Measurements from ENCODE around the gene CHIT1. TPM values are rescaled to one million over a fixed set of nuclear protein-coding genes. Genes with fewer than 3 reads are reported as not detected.

The CHIT1 gene
- total RNA-seq, 1 experiment from 2014 or later, result not detected

- no peaks in the 10 kb centered on the region for H3K9me3 ChIP-seq (ENCODE audit: control insufficient read depth, insufficient read depth, low read depth, low read length)
- TF ChIP-seq POLR2AphosphoS5 (IDR thresholded peaks at IDR 0.05; ENCODE audit: low read depth, low read length), result no peak
- TF ChIP-seq SIN3A (IDR thresholded peaks at IDR 0.05; ENCODE audit: borderline replicate concordance, insufficient read depth, low read depth, low read length), result no peak
- no peak for TF ChIP-seq REST (IDR thresholded peaks at IDR 0.05; ENCODE audit: insufficient read depth in 1 of 2, low read depth in 2 of 2, low read length in 1 of 2)
- no peak for TF ChIP-seq TCF7L2 (IDR thresholded peaks at IDR 0.05; ENCODE audit: low read depth, low read length)
- TF ChIP-seq CTCF (IDR thresholded peaks at IDR 0.05), result no peak
- ChIA-PET CTCF (no interaction called here), POLR2A (no interaction called here)
- H3K27ac ChIP-seq (ENCODE audit: low read length), result no peak overlapping the region
- no peaks in the 10 kb centered on the region for H3K36me3 ChIP-seq (ENCODE audit: control insufficient read depth, insufficient read depth, low read length)
- in situ Hi-C loops (cut with HindIII; ENCODE audit: low pct_unique_long_range_greater_than_20kb, low sequenced_read_pairs) (no loop called here), intact Hi-C loops (cut with micrococcal nuclease; ENCODE audit: unreplicated experiment) (no loop called here)
- H3K27me3 ChIP-seq (ENCODE audit: control insufficient read depth, insufficient read depth, low read length), result no peaks in the 10 kb centered on the region
- no TSS peak for BruUV-seq (replicated peaks)
- H3K4me3 ChIP-seq (ENCODE audit: low read depth in 2 of 2, low read length in 2 of 2), result no peak overlapping the region
- DNase-seq (ENCODE audit: low read depth, low spot score) (no peak), ATAC-seq (no peak)
- H3K4me1 ChIP-seq (ENCODE audit: control insufficient read depth, insufficient read depth, low read length), result no peaks in the 10 kb centered on the region
Observed at GRCh38 chr1:203176273-203177035, 53.0 kb downstream of the CHIT1 start.

- Histone ChIP-seq H3K36me3 (ENCODE audit: control insufficient read depth, insufficient read depth, low read length) (no peaks in the 10 kb centered on the region), H3K4me3 (ENCODE audit: low read depth in 2 of 2, low read length in 2 of 2) (no peak overlapping the region), H3K4me1 (ENCODE audit: control insufficient read depth, insufficient read depth, low read length) (no peaks in the 10 kb centered on the region), H3K27ac (ENCODE audit: low read length) (no peak overlapping the region), H3K9me3 (ENCODE audit: control insufficient read depth, insufficient read depth, low read depth, low read length) (no peaks in the 10 kb centered on the region), H3K27me3 (ENCODE audit: control insufficient read depth, insufficient read depth, low read length) (no peaks in the 10 kb centered on the region)
- no peak for TF ChIP-seq POLR2AphosphoS5 (IDR thresholded peaks at IDR 0.05; ENCODE audit: low read depth, low read length)
- no peak for TF ChIP-seq REST (IDR thresholded peaks at IDR 0.05; ENCODE audit: insufficient read depth in 1 of 2, low read depth in 2 of 2, low read length in 1 of 2)
- no peak for TF ChIP-seq TCF7L2 (IDR thresholded peaks at IDR 0.05; ENCODE audit: low read depth, low read length)
- TF ChIP-seq CTCF (IDR thresholded peaks at IDR 0.05), result no peak
- no peak for TF ChIP-seq SIN3A (IDR thresholded peaks at IDR 0.05; ENCODE audit: borderline replicate concordance, insufficient read depth, low read depth, low read length)
- intact Hi-C loops (cut with micrococcal nuclease; ENCODE audit: unreplicated experiment), result no loop called here
- no peak for DNase-seq (ENCODE audit: low read depth, low spot score)
- ATAC-seq, result no peak
- no TSS peak for BruUV-seq (replicated peaks)
- CTCF ChIA-PET, result no interaction called here
- POLR2A ChIA-PET, result no interaction called here
- in situ Hi-C loops (cut with HindIII; ENCODE audit: low pct_unique_long_range_greater_than_20kb, low sequenced_read_pairs), result no loop called here
Observed at GRCh38 chr1:203175827-203176241, 53.6 kb downstream of the CHIT1 start.

Measured in Panc1 (cell line).